HG03342 (cell line): Measurements from ENCODE around the gene PSME4.

Experiments used
- ATAC-seq: cut with Tn5 transposase; IDR thresholded peaks from one replicate; pipeline ENCODE4 v1.9.1; 2021; ENCODE audit warnings: mild to moderate bottlenecking, moderate library complexity; ENCODE audit not compliant: unreplicated experiment

Gene PSME4, protein sequence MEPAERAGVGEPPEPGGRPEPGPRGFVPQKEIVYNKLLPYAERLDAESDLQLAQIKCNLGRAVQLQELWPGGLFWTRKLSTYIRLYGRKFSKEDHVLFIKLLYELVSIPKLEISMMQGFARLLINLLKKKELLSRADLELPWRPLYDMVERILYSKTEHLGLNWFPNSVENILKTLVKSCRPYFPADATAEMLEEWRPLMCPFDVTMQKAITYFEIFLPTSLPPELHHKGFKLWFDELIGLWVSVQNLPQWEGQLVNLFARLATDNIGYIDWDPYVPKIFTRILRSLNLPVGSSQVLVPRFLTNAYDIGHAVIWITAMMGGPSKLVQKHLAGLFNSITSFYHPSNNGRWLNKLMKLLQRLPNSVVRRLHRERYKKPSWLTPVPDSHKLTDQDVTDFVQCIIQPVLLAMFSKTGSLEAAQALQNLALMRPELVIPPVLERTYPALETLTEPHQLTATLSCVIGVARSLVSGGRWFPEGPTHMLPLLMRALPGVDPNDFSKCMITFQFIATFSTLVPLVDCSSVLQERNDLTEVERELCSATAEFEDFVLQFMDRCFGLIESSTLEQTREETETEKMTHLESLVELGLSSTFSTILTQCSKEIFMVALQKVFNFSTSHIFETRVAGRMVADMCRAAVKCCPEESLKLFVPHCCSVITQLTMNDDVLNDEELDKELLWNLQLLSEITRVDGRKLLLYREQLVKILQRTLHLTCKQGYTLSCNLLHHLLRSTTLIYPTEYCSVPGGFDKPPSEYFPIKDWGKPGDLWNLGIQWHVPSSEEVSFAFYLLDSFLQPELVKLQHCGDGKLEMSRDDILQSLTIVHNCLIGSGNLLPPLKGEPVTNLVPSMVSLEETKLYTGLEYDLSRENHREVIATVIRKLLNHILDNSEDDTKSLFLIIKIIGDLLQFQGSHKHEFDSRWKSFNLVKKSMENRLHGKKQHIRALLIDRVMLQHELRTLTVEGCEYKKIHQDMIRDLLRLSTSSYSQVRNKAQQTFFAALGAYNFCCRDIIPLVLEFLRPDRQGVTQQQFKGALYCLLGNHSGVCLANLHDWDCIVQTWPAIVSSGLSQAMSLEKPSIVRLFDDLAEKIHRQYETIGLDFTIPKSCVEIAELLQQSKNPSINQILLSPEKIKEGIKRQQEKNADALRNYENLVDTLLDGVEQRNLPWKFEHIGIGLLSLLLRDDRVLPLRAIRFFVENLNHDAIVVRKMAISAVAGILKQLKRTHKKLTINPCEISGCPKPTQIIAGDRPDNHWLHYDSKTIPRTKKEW (N-terminal part only)

DNA sequence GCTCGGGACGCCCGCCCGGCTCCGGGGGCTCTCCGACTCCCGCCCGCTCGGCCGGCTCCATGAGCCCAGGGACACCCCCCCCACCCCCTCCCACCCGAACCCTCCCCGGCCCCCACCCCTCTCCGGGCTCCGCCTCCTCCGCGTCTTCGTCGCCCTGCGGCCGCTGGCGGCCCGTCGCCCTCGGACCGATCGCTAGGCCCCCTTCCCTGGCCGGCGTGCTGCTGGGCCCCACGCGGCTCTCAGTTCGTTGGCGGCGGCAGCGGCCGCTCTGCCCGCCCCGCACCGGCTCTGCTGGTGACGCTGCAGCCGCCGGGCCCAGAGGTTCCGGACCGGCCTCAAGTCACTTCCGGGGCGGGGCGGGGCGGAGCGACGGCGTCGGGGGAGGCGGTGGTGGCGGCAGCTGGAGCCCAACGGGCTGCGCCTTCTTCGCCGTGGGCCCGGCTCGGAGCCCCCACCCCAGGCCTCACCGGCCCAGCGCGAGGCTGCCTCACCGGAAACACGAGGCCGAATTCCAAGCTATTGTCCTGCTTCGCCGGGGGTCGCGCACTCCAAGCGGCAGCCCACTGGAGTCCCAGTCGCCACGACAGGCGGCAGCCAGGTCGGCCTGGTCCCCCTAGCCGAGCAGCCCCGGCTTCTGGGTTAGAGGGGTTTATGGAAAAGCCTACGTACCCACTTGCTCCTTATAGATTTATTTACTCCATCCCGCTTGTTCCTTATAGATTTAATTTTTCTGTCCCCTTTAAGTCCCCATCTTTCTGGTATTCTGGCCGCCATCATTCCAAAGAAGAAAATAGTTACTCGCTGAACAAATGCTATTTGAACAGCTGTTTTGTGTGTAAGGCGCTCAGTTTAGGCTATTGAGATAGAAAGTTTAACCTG is at the start of gene PSME4:
TSS of gene PSME4 (minus strand) at position 270 of the 879 bp plus-strand sequence. CDS start at position 61, 209 bp downstream.
- ATAC-seq = peak; percentile 88

DNA sequence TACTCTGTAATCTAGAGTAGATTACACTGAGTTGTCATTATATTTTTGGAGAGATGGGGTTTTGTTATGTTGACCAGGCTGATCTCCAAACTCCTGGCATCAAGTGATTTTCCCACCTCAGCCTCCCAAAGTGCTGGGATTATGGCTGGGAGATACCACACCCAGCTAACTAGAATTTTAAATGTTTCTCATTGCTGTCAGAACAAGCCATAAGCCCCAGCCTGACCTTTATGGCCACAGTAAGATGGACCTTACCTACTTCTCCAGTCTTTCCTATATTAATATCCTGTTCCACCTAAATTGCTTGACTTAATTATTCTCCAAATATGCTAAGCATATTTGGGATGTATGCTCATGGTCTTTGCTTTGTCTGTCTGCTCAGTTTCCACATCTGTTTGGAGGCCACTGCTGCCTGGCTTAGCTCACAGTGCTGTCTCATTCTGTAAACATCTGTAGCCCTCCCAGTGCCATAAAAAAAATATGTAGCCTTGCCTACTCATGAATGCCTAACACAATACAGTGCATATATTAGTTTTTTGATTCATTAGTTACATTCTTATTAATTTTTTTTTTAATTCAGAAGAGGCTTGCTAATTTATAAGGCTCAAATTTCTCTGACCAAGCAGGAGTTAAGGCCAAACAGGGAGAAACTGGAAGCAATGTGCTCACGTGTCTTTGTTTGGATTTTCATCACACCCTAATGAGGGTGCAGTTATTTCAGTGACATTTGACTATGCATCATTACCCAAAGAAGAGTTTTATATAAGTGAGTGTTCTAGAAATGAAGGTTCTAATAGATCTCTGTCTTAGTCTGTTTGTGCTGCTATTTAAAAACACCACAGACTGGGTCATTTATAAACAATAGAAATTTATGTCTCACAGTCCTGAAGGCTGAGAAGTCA is 45.3 kb upstream of the PSME4 start:
- ATAC-seq = no peak

DNA sequence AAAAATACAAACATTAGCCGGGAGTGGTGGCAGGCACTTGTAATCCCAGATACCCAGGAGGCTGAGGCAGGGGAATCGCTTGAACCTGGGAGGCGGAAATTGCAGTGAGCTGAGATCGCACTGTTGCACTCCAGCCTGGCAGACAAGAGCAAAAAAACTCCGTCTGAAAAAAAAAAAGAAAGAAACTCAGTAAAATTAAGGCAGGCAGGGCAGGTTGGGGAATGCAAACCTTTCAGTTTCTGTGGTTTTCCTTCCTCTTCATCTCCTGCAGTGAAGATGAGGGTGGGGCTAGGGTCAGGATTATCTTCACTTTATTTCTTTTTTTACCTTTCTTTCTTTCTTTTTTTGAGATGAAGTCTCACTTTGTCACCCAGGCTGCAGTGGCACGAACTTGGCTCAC is 43.2 kb upstream of the PSME4 start:
- no peak for ATAC-seq

DNA sequence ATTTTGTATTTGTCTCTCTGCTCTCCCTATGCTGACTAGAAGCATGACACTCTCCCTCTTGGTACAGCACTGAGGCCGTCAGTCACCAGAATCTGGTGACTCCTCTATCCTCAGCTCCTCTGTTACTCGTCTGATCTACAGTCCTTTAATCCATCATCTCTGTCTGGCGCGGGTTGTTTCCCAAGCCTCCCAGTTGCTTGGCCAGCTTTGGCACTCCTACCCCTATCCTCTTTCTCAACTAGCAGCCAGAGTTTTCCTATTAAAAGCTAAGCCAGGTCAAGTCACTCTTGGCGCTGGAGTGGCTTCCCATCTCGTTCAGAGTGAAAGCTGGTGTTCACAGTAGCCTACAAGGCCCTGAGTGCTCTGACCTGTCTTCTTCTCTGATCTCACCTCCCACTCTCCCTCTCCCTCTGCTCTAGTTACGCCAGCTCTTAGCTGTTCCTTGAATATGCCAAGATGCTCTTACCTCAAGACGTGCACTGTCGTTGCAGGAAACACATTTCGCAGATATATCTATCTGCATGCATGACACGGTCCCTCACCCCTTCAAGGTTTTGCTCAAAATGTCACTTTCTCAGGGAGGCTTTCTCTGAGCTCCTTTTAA is 41.8 kb upstream of the PSME4 start:
- ATAC-seq = no peak

DNA sequence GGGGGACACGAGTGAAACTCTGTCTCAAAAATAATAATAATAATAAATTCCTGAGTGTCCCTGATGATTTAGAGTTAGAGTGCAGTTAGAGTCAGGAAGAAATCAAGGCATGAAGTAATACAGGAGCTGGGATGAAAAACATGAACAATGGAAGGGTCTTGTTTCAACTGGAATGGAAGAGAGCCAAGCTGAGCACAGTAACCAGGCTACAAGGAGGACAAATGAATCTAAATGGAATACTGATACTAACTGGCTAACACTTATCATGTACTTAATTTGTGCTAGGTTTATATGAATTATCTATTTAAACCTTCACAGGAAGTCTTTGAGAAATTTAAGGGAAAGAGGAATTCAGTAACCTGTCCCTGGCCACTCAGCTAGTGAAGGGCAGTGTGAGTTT is 38.8 kb upstream of the PSME4 start:
- ATAC-seq = no peak

DNA sequence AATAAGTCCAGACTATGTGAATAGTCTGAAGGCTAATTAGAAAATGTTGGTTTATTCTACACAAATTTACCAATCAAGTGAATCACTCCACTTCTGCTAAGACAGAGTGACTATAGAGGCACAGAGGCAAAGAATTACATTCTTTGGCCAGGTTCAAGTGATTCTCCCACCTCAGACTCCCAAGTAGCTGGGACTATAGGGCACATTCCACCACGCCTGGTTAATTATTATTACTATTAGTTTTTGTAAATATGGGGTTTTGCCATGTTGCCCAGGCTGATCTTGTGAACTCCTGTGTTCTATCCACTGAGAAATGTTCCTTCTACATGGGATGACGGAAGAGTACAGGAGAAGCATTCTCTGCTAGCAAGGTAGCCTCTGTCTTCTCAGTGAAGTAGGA is 37.6 kb upstream of the PSME4 start:
- no peak for ATAC-seq

DNA sequence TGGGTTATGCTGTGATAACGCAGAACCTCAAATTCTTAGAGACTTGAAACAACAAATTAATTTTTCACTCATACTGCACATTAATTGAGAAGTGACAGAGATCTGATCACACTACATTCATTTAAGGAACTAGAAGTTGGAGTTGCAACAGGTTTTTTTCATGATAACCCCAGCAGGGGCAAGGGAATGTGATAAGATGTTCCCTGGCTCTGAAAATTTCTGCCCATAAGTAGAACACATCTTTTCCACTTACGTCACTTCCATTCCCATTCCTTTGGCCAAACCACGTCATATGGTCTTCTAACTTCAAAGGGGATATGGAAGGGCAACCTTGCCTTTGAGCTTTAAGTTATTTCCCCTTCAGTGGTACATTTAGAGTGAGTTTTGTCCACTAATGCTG is 29.7 kb upstream of the PSME4 start:
- no peak for ATAC-seq

DNA sequence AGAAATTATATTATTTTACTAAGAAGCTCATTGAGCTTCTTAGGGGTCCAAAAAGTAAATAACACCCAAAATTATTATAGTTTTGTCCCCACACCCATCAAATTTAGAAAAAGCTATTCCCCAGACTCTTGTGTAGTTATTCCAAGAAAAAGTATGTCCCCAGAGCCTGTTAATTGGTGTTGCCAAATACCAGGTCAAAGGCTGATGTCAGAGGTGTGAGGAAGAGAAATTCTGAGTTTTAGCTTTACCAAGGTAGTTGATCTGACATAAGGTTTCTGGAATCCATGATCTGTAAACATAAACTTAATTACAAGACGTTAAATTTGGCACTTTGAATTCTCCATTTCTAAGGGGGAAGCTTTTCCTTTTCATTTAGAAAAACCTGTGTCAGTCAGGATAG is 29.3 kb upstream of the PSME4 start:
- no peak for ATAC-seq

DNA sequence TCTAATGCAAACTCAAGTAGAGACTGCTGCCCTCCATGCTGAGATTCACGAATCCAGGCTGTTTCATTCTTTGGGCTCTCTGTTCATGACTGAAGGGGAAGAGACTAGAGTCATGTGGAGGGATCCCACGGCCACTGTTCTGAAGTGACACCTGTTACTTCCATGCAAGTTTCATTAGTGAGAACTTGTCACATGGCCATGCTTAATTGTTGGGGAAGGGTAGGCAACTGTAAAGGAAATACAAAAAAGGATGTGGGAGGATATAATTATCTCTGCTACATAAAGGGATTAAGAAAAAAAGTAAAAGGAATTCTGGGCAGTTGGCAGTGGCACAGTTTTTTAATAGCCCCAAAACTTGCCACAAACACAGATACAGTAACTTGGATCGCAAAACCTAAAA is 28.0 kb upstream of the PSME4 start:
- no peak for ATAC-seq

DNA sequence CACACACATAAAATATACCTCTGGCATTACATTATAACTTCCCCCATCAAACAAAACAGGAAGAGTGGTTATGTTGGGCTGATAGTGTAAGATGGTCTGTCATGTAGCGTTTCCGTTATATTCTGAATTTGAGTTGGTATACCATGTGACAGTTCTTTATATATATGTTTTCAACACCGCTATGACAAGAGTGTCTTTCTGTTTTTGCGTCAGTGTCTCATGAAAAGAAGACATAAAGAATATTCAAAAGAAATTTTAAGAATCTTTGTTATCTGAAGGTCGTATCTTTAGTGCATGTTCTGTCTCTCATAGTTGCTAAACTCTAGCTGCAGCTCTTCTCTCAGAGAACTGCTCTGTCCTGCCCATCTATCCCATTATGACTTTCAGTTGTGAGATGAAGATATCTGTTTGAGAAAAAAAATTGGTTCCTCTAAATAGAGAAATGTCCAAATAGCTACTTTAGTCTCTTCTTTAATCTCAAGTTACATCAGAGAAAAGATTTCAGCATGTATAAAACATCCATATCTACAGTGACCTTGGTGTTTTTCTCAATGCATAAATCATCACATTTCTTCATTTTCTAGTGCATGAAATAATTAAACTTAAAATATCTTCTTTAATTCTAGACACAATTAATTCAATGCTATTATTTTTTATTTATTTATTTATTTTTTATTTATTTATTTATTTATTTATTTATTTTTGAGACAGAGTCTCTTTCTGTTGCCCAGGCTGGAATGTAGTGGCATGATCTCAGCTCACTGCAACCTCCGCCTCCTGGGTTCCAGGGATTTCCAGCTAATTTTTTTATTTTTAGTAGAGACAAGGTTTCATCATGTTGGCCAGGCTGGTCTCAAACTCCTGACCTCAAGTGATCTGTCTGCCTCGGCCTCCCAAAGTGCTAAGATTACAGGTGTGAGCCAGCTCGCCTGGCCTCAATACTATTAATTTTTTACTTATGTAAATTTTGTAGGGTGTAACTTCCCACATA is 24.3 kb upstream of the PSME4 start:
- peak; percentile 81 for ATAC-seq

DNA sequence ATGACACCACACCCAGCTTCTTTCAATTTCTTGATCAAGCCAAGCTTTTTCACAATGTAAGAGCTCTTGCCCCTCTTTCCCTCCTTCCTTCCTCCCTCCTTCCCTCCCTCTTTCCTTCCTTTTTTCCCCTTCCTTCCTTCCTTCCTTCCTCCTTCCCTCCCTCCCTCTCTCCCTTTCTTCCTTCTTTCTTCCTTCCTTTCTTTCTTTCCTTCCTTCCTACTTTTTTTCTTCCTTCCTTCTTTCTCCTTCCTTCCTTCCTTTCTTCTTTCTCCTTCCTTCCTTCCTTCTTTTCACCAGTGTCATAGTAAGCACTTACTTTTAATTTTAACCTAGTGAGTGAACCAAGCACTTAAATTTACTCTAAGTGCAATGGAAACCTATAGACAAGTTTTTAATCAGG is 21.2 kb upstream of the PSME4 start:
- no peak for ATAC-seq

DNA sequence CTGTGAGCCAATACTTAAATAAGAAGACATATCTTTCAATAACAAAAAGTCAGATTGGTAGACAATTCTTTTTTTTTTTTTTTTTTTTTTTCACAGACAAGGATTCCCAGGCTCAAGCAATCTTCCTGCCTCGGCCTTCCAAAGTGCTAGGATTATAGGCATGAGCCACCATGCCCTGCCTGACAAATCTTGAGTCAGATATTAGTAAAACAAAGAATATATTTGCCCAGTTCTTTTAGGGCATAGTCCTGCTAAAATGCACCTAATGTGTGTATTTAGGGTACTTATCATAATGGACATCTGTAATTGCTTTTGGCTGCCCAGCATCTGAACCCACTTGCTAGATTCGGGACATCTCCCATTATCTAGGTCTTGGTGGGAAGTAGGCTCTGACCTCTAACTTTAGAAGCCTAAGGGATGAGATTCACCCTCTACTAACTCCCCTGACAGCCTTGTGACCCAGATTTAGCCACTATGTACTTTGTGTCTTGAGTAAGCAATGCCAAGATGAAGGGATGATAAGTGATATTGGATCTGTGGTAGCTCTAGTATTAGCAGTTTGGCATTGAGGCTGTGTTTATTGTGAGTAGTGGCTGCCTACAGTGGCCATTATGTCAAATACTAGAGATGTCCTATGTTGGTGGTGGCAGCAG is 18.5 kb upstream of the PSME4 start:
- ATAC-seq = no peak

DNA sequence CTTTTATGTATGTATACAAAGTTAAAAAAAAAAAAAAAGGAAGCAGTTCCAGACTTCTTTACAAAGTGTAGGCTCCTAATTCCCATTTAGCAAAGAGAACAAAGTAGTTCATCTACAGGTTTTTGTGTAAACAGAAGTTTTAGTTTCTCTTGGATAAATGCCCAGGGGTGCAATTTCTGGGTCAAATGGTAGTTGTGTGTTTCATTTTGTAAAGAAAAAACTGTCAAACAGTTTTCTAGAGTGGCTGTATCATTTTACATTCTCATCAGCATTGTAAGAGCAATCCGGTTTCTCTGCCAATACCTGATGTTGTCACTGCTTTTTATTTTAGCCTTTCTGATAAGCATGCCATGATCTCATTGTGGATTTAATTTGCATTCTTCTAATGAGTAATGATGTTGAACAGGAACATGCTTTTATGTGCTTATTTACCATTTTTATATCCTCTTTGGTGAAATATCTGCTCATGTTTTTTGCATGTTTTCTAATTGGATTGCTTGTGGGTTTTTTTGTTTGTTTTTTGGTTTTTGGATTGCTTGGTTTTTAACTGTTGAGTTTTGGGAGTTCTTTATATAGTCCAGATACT is 16.6 kb upstream of the PSME4 start:
- ATAC-seq = peak; percentile 72

DNA sequence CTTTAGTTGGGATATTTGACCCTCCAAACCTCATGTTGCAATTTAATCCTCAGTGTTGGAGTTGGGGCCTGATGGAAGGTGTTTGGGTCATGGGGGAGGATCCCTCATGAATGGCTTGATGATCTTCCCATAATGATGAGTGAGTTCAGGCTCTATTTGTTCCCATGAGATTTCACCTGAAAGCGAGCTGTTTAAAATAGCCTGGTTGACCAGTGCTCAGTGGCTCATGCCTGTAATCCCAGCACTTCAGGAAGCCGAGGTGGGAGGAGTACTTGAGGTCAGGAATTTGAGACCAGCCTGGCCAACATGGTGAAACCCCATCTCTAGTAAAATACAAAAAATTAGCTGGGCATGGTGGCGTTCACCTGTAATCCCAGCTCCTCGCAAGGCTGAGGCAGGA is 14.9 kb upstream of the PSME4 start:
- ATAC-seq = no peak

DNA sequence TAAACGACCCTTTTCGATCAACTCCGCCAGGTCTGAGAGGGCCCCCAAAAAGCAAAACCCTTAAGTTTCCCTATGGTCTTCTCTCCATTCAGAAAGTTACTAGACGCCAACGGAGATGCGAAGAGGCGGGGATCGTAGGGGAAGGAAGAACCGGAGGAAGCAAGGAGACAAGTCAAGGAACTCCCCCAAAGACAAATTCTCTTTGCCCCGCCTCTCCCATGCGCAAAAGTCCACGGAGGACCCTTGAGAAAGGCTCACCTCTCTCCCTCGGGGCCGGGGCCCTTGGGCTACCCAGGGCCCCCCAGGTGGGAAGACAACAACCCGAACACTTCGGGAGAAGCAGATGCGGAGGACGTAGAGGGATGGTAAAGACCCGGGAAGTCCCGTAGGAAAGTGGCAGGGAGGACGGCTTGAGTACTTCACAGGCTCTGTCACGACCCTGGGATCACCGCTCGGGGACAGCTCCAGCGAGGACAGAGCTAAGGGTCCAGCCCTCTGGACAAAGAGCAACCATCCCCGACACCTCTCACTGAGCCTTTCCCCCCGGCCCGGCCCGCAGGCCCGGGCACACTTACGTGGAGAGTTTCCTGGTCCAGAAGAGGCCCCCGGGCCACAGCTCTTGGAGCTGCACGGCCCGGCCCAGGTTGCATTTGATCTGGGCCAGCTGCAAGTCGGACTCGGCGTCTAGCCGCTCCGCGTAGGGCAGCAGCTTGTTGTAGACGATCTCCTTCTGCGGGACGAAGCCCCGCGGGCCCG is 647 bp downstream of the PSME4 start:
- ATAC-seq = peak; percentile 34
